HG03175 (cell line): ENCODE data around the gene PANK4.
"Not testable (repeated sequence)": the region's sequence is repeated elsewhere in the genome, so short reads cannot be mapped to it uniquely, and the experiment has no call there.

Experiments used
- ATAC-seq: cut with Tn5 transposase; IDR thresholded peaks from one replicate; pipeline ENCODE4 v1.9.1; 2021; ENCODE audit warnings: mild to moderate bottlenecking, moderate library complexity; ENCODE audit not compliant: unreplicated experiment

Gene PANK4

DNA sequence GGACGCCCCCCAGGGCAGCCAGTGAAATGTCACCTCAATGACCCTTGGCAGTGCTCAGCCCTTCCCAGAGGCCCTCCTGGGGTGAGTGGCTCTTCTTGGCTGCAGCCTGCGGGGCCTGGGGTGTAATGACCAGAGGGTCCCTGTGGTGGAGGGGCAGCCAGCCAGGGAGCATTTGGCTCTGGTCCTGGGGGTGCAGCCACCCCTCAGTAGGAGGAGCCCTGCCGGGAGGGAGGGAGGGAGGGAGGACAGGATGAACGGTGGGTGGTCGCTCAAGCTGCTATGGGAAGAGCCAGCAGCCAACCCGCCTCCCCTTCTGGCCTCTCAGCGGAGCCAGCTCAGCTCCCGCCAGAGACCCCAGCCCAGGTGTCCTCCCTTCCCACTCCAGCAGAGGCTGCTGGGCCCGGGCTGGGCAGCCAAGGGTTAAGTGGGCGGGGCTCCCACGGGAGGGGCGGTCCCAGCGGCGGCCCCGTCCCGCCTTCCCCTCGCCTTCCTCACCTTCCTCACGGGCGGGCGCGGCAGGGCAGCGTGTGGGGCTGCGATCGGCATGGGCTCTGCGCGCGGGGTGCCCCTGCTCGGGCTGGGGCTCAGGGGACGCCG lies 59.3 kb downstream of the PANK4 start:
- ATAC-seq = no peak

DNA sequence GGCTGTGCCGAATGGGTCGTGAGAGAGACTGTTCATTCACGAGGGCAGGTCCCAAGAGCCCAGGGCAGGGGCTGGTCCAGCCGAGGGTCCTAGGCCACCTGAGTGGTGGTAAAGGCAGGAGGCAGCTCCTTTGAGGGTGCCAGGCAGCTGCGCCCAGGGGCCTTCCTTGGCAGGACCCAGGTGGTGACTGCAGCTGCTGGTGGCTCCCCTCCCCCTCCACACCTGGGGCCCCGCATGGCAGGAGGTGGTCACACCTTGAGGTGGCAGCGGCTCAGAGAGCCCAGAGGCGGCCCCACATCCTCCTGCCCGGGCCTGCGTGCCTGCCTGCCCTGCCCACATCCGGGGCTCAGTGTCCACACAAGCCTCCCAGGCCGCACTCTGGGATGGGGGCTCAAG lies 60.1 kb downstream of the PANK4 start:
- ATAC-seq = no peak

DNA sequence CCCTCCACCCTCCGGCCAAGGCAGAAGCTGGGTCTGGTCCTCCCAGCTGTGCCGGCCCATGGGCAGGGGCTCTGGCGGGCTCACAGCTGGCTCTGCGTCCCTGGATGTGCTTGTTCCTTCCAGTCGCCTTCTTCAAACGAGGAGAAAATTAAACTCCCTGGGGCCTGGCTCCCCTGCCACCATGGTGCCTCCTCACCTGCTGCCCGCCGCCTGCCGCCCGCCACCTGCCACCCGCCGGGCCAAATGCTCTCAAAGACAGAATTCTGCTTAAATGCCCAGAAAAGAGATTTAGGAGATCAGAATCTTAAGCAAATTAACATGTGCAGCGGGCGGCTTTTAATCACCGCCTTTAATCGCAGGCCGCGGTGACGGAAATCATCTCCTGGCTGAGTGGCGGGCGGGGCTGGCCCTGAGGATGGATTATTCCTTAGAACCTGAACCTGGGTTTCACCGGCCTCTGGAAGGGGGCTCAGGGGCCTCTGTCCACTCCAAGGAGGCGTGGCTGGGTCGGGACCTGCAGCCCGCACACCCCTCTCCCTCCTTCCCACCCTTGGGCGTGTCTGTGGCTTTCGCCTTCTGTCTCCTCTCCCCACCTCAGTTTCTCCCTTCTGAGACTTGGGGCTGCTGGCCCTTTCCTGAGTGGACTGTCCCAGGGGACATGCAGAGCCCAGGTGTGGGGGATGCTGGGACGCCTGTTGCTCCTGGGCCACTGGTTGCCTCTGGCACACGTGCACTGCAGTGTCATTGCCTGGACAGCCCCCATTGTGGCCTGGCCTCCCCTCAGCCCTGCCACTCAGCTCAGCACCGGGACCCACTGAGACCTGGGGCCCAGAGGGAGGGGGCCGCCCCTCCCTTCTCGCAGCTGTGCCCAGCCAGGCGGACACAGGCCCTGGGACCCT lies 60.8 kb downstream of the PANK4 start:
- no peak for ATAC-seq

DNA sequence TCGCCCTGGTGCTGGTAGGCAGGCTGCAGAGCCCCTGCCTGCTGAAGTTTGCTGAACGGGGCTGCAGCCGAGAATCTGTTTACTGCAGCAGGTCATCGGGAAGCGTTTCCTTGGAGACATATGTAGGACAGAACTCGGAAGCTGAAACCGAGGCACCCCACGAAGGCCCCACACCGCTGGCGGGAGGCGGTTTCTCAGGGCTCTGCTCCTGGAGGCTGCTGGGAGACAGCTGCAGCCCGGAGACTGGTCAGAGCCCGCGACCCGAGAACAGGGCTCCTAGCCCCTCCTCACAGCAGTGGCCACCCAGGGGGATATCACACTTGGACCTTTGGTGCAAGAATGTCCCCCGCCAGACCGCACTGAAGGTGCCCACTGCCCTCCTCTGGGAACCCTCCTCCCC lies 63.0 kb downstream of the PANK4 start:
- no peak for ATAC-seq

DNA sequence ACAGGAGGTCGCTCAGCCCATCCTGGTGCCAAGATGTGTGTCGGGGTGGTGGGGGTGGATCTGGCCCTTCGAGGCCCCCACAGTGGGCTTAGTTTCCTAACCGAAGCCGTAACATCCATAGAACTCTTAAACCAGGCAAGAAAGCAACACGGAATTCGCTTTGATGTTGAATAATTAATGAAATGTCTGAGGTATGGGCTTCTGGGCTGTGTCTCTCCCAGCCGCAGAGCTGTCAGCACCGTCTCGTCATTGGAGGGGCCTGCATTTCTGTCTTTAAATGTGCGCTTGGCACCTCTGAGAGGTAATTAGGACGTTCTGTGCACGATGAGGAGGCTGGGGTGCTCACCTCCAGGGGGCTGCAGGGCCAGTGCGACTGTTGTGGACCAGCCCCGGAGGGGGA lies 63.6 kb downstream of the PANK4 start:
- no peak for ATAC-seq

DNA sequence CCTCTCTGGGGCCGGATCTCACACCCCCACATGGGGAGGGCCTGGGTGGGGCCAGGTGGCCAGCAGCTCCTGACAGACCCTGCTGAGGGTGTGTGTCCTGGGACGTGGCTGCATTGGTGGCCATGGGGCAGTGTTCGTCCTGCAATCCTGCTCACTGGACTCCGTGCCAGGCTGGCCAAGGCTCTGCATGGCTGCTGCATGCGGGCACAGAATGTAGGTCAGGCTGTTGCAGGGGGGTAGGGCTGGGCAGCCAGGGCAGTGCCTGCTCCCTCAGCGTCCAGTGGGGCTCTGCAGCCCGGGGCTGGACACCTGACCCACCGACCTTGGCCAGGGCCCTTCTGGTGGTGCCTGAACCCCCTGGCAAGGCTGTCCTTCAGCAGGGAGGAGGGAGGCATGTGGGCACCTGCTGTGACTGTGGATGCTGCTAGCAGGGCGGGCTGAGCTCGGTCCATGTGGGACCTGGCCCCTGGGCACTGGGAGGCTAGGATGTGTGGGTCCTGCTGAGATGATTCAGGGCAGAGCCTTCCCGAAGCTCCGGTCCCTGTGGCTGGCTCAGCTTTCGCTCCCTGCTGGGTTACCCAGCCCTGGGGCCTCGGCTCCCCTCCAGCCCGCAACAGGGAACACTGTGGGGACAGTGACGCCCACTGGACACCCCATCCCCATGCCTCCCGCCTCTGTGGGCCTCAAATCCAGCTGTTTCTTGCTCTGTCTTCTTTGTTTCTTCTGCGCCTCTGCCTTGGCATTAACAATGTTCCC lies 65.2 kb downstream of the PANK4 start:
- ATAC-seq = no peak

DNA sequence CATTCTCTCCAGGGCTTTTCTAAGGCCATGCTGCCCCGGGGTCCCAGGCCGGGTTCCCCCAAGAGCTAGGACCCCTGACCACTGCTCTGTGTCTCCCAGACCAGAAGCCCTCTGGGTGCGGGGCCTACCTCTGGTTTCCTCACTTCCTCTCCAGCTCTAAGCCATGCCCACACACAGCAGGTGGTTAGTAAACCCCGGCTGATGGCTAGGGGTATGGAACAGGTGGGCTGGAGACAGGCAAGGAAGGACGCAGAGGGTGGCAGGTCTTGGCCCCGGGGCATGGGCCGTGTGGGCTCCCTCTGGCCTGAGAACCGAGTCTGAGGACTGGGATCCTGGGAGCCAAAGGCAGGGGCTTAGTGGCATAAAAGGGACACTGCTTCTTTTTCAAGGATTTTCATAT lies 66.2 kb downstream of the PANK4 start:
- no peak for ATAC-seq

DNA sequence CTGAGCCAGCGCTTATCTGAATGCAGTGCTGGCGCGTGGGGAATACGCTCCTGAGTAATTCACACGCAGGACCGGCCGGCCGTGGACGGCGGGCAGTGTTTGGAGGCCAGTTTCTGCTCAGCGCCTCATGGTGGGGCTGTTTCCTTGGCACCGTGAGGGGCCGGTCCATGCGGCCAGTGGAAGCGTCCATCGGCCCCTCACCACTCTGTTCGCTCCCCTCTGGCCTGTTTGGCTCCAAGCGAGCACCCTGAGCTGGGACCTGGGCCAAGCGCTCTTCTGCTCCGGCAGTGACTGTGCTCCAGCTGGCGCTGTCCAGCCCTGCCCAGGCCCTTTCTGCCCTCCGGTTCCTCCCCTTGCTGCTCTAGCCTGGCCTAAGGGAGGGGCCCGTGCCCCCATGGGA lies 66.6 kb downstream of the PANK4 start:
- no peak for ATAC-seq

DNA sequence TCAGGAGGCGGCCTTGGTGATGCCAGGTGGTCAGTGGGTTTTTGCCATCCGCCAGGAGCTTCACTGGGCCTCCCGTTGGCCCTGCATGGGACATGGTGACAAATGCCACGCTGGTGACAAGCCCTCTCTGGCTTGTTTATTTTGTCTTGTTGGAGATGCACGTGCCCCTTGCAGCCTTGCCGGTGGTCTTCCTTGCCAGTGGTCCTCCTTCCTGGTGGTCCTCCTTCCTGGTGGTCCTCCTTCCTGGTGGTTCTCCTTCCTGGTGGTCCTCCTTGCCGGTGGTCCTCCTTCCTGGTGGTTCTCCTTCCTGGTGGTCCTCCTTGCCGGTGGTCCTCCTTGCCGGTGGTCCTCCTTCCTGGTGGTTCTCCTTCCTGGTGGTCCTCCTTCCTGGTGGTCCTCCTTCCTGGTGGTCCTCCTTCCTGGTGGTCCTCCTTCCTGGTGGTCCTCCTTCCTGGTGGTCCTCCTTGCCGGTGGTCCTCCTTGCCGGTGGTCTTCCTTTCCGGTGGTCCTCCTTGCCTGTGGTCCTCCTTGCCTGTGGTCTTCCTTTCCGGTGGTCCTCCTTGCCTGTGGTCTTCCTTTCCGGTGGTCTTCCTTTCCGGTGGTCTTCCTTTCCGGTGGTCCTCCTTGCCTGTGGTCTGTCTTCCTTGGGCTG lies 67.2 kb downstream of the PANK4 start:
- not testable (repeated sequence) for ATAC-seq

DNA sequence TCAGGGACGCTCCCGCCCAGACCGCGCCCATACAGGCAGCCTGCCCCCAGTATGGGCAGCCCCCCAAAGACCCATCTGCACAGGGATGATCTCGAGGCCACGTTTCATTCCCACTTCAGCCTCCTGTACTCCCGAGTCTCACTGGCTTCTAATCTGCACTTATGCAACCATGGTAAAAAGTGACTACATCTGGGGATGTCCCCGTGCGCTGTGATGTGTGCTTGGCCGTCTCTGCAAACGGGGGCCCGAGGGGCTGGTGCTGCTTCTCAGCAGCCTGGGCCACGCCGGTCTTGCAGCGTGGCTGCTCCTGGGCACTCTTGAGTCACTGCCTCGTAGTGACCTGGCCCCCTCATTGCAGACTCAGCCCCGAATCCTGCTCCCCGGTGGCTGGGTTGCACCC lies 67.7 kb downstream of the PANK4 start:
- ATAC-seq = no peak
